Ectodermal cell (in vitro differentiated cells): Measurements from ENCODE around the gene HIPK2.

Source experiments
- H3K27ac ChIP-seq: 2 replicates; pipeline ENCODE4 v1.7.0; 2013; ENCODE audit warnings: mild to moderate bottlenecking, low read depth, low read length; ENCODE audit not compliant: insufficient read depth, poor library complexity, severe bottlenecking
- H3K27me3 ChIP-seq: 2 replicates; pipeline ENCODE4 v1.7.0; 2013; ENCODE audit warnings: mild to moderate bottlenecking, low read length; ENCODE audit not compliant: insufficient read depth, control insufficient read depth, poor library complexity, severe bottlenecking
- H3K36me3 ChIP-seq: one replicate; pipeline ENCODE4 v1.7.0; 2013; ENCODE audit warnings: low read length; ENCODE audit not compliant: control insufficient read depth, insufficient read depth
- H3K4me1 ChIP-seq: one replicate; pipeline ENCODE4 v1.7.0; 2013; ENCODE audit warnings: low read length; ENCODE audit not compliant: control insufficient read depth, insufficient read depth
- H3K4me3 ChIP-seq: 2 replicates; pipeline ENCODE4 v1.7.0; 2013; ENCODE audit warnings: low read depth, low read length, control low read depth; ENCODE audit not compliant: insufficient read depth
- H3K9me3 ChIP-seq: 2 replicates; pipeline ENCODE4 v1.7.0; 2013; ENCODE audit warnings: mild to moderate bottlenecking, low read length, moderate library complexity; ENCODE audit not compliant: control insufficient read depth
- WGBS, 2 experiments: methylation state at CpG; one replicate each; pipeline ENCODE4 v1.1.7; 2013; ENCODE audit warnings: missing lambda C conversion rate in 2 of 2; 5-methylcytosine and 5-hydroxymethylcytosine counted together

The HIPK2 gene

DNA sequence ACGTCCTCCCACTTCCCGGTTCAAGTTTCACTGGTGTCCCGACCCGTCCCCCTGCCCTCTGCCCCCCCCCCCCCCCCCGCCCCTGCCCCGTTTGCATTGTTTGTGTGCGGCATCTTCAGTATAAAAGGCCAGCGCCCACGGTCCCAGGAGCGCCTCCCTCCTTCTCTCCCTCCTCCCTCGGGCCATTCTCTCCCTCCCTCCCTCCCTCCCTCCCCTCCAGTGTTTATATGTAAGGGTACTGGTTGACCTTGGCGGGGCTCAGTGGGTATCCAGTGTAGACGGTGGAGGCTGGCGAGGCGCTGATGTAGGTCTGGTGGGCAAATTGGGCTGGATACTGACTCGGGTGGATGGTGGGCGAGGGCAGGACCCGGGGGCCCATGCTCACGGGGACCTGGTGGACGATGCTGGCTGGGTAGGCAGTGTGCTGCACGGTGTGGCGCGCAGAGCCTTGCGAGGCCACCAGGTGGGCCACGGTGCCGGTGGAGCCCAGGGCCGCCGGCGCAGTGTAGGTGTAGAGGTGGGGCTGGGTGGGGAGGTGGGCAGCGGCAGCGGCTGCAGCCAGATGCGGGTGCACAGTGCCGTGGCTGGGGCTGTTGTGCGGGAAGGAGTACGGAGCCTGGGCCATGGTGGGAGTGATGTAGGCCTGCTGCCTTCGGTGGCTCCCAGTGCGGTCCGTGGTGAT is 205.0 kb downstream of the HIPK2 start:
- Histone ChIP-seq H3K27me3 (no peaks in the 10 kb centered on the region), H3K36me3 (no peaks in the 10 kb centered on the region), H3K4me1 (peaks cover 7% of the 10 kb centered on the region), H3K27ac (no peak overlapping the region), H3K9me3 (no peaks in the 10 kb centered on the region), H3K4me3 (no peak overlapping the region)
- WGBS, 2 experiments: 90 to 95% methylated on average over 29 to 35 of the region's 38 CpGs

DNA sequence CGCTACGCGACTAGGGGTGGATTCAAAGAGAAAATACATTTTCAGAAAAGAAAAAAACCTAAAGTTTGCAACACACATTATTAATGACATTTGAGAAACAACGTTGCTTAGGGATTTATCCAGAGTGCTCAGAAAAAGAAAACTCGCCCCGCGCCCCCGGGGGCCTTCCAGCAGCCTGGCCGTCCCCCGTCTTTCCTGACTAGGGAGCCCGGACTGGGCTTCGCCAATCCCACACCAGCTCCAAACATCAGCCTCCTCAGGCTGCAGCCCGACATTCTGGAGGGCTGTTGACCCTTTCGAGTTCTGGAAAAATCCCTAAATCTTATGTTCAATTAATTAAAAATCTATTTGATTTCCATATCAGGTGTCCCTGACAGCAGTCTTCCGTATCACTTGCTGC is 205.7 kb downstream of the HIPK2 start:
- Histone ChIP-seq H3K4me3 (no peak overlapping the region), H3K36me3 (no peaks in the 10 kb centered on the region), H3K27ac (no peak overlapping the region), H3K4me1 (peaks cover 9% of the 10 kb centered on the region), H3K9me3 (no peaks in the 10 kb centered on the region), H3K27me3 (no peaks in the 10 kb centered on the region)
- WGBS, 2 experiments: 94 to 97% methylated on average over 15 of the region's 15 CpGs

DNA sequence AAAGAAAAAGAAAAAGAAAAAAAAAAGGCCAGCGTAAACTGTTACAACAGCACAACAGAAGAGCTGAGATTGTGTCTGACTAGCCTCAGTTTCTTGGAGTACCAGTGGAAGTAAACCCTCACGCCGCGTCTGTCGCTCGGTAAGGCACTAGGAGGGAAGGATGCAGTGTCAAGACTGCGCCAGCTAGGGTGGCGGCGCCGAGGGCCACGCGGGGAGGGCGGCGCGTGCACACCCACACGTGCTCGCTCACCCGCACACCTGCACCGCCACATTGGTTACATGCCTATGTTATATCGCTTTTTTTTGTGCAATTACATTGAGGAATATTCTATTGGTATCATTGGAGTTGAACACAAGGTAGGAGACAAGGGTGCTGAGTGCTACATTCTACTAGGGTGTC is 206.1 kb downstream of the HIPK2 start:
- no peaks in the 10 kb centered on the region for H3K27me3 ChIP-seq
- H3K27ac ChIP-seq: no peak overlapping the region
- no peaks in the 10 kb centered on the region for H3K9me3 ChIP-seq
- no peak overlapping the region for H3K4me3 ChIP-seq
- H3K4me1 ChIP-seq: peaks cover 14% of the 10 kb centered on the region
- WGBS, 2 experiments: 96 to 97% methylated on average over 20 of the region's 20 CpGs
- no peaks in the 10 kb centered on the region for H3K36me3 ChIP-seq

- no peak overlapping the region for H3K27ac ChIP-seq
- H3K4me3 ChIP-seq: no peak overlapping the region
- no peaks in the 10 kb centered on the region for H3K9me3 ChIP-seq
- no peaks in the 10 kb centered on the region for H3K27me3 ChIP-seq
- no peaks in the 10 kb centered on the region for H3K36me3 ChIP-seq
- WGBS, 2 experiments: 89 to 90% methylated on average over 20 of the region's 20 CpGs
- H3K4me1 ChIP-seq: peaks cover 18% of the 10 kb centered on the region
These were observed 206.6 kb downstream of the HIPK2 start for GRCh38 chr7:139571190-139571589.

DNA sequence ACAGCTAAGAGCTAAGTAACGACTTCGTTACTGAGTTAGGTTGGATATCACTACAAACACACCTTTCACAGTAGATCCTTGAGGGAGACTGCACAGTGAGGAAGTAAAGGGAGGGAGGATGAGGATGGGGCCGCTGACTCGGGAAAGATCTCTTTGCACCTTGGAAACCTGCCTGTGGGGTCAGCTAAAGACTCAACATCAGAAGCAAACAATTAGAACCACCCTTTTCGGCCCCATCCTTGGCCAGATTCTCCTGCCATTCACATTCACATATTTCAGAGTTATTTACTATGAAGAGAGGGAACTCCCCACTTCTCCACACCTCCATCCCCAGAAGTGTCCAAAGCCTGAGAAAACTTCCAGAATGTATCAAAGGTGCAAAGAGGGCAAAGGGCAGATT is 207.2 kb downstream of the HIPK2 start:
- Histone ChIP-seq H3K27me3 (no peaks in the 10 kb centered on the region), H3K4me1 (peaks cover 18% of the 10 kb centered on the region), H3K27ac (no peak overlapping the region), H3K9me3 (no peaks in the 10 kb centered on the region), H3K36me3 (no peaks in the 10 kb centered on the region), H3K4me3 (no peak overlapping the region)
- WGBS, 2 experiments: 91% methylated on average over 3 to 5 of the region's 5 CpGs

DNA sequence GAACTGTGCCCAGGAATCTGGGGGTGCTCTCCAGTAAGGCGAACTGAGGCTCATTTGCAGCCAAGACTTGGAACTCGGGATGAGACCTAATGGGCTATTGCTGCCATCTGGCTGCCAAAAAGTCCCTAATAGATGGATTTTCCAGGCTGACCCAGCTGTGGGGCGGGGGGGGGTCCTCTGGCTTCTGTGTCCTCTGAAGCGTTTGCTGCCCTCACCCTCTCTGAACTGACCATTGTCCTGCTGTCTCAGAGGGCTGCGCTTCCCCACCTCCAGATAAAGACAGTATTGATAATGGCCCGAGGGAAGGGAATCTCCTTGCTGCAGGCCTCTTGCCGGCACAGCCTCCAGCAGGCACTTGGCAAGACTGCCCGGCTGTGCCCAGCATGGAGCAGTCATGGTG is 207.7 kb downstream of the HIPK2 start:
- H3K27me3 ChIP-seq: no peaks in the 10 kb centered on the region
- no peaks in the 10 kb centered on the region for H3K36me3 ChIP-seq
- no peak overlapping the region for H3K27ac ChIP-seq
- H3K4me3 ChIP-seq: no peak overlapping the region
- H3K9me3 ChIP-seq: no peaks in the 10 kb centered on the region
- H3K4me1 ChIP-seq: peaks cover 18% of the 10 kb centered on the region
- WGBS, 2 experiments: 70 to 71% methylated on average over 8 of the region's 8 CpGs

- WGBS, 2 experiments: 96 to 97% methylated on average over 12 of the region's 12 CpGs
- H3K36me3 ChIP-seq: no peaks in the 10 kb centered on the region
- H3K4me3 ChIP-seq: no peak overlapping the region
- no peaks in the 10 kb centered on the region for H3K27me3 ChIP-seq
- H3K4me1 ChIP-seq: peaks cover 18% of the 10 kb centered on the region
- H3K9me3 ChIP-seq: no peaks in the 10 kb centered on the region
- H3K27ac ChIP-seq: no peak overlapping the region
These were observed 208.8 kb downstream of the HIPK2 start for GRCh38 chr7:139568813-139569490.

GRCh38 chr7:139568346-139568675 is 209.5 kb downstream of the HIPK2 start:
- Histone ChIP-seq H3K27ac (no peak overlapping the region), H3K9me3 (no peaks in the 10 kb centered on the region), H3K4me1 (peaks cover 18% of the 10 kb centered on the region), H3K36me3 (no peaks in the 10 kb centered on the region), H3K4me3 (no peak overlapping the region), H3K27me3 (no peaks in the 10 kb centered on the region)
- 93 to 96% methylated on average over 6 of the region's 6 CpGs for WGBS, 2 experiments

DNA sequence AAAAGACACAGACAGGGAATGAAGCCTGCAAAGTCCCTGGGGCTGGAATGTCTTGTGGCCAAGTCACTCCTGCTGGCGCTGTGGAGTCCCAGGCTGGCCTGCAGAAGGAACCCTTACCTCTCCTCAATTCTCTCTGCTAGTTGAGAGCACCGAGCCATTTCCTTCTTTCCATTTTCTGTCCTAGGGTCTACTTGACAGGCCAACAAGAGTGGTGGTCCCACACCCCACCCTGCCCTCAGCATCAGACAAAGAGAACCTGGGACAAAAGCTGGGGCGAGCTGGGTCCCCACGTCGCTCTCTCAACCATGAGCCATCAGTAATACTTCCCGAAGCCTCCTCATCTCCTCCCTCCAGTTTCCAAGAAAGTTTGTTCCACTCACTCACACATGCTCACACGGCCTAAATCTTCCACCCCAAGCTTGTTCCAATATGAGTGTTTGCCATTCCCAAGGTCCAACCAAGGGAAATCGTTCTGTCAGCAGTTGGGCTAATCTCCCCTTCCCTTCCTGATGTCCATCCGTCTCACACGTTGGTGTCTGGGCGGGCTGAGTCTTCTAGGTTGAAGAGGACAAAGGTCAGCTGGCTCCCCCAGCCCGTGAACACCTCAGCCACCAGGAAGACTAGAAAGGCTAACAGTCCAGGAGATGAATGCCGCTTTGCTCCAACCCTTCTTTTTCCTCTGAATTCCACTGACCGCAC is 210.0 kb downstream of the HIPK2 start:
- Histone ChIP-seq H3K9me3 (no peaks in the 10 kb centered on the region), H3K27ac (no peak overlapping the region), H3K4me1 (peaks cover 18% of the 10 kb centered on the region), H3K27me3 (no peaks in the 10 kb centered on the region), H3K4me3 (no peak overlapping the region), H3K36me3 (no peaks in the 10 kb centered on the region)
- WGBS, 2 experiments: 95% methylated on average over 14 of the region's 14 CpGs
